Measurements from ENCODE around the gene CAMK2A.

Gene CAMK2A

GRCh38 chr5:150217873-150218692, 71.5 kb downstream of the CAMK2A start:
- H3K27ac ChIP-seq: no peak overlapping the region
- TF ChIP-seq CTCF (IDR thresholded peaks at IDR 0.05): peak; percentile 90
- no peak for TF ChIP-seq ZFX (IDR thresholded peaks at IDR 0.05; ENCODE audit: borderline replicate concordance)

GRCh38 chr5:150217038-150217437, 72.5 kb downstream of the CAMK2A start:
- no peak overlapping the region for H3K27ac ChIP-seq
- no peak for TF ChIP-seq ZFX (IDR thresholded peaks at IDR 0.05; ENCODE audit: borderline replicate concordance)

GRCh38 chr5:150215979-150216944, 73.3 kb downstream of the CAMK2A start:
- no peak for TF ChIP-seq ZFX (IDR thresholded peaks at IDR 0.05; ENCODE audit: borderline replicate concordance)
- no peak for TF ChIP-seq CTCF (IDR thresholded peaks at IDR 0.05)
- no peak overlapping the region for H3K27ac ChIP-seq

- no peak for TF ChIP-seq ZFX (IDR thresholded peaks at IDR 0.05; ENCODE audit: borderline replicate concordance)
- TF ChIP-seq CTCF (IDR thresholded peaks at IDR 0.05): no peak
- H3K27ac ChIP-seq: no peak overlapping the region
Measured at GRCh38 chr5:150214289-150214688, 75.3 kb downstream of the CAMK2A start.

- no peak for TF ChIP-seq CTCF (IDR thresholded peaks at IDR 0.05)
- no peak for TF ChIP-seq ZFX (IDR thresholded peaks at IDR 0.05; ENCODE audit: borderline replicate concordance)
Measured at GRCh38 chr5:150213530-150213929, 76.0 kb downstream of the CAMK2A start.

GRCh38 chr5:150211156-150212030, 78.2 kb downstream of the CAMK2A start:
- no peak for TF ChIP-seq ZFX (IDR thresholded peaks at IDR 0.05; ENCODE audit: borderline replicate concordance)
- no peak for TF ChIP-seq CTCF (IDR thresholded peaks at IDR 0.05)
- no peak overlapping the region for H3K27ac ChIP-seq

More at GRCh38 chr5:150213530-150213929, 76.0 kb downstream of the CAMK2A start:
- H3K27ac ChIP-seq: no peak overlapping the region

GRCh38 chr5:150210644-150211043, 78.9 kb downstream of the CAMK2A start:
- TF ChIP-seq CTCF (IDR thresholded peaks at IDR 0.05) (no peak), ZFX (IDR thresholded peaks at IDR 0.05; ENCODE audit: borderline replicate concordance) (no peak)
- H3K27ac ChIP-seq: no peak overlapping the region
